ENCODE data around the gene HOXB9.

HOXB9 gene

GRCh38 chr17:48624118-48624517 lies 2.0 kb downstream of the HOXB9 start:
- DNase-seq (ENCODE audit: low read depth): no peak

DNA sequence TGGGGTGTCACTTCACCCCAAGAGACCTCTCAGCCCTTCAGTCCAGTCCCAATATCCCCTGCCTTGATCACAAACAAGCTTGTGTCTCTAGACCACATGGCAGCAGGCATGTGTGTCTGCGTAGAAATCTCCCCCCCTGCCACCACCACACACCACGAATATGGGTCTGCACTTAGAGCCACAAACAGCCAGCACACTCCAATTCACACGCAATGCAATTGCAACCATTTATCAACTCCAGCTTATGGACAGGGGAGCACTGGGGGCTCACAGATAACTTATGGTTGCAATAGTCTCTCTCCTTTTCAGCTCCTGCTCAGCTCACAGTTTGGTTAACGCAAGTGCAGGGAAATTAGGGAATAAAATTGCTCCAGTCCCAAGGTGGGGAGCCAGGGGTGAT lies 2.6 kb downstream of the HOXB9 start:
- no peak for DNase-seq (ENCODE audit: low read depth)

GRCh38 chr17:48622857-48623256 lies 3.3 kb downstream of the HOXB9 start:
- no peak for DNase-seq (ENCODE audit: low read depth)

GRCh38 chr17:48621410-48622392 lies 4.5 kb downstream of the HOXB9 start:
- no peak for DNase-seq (ENCODE audit: low read depth)

GRCh38 chr17:48620461-48621139 lies 5.6 kb downstream of the HOXB9 start:
- DNase-seq (ENCODE audit: low read depth): no peak

GRCh38 chr17:48619826-48620449 lies 6.2 kb downstream of the HOXB9 start:
- no peak for DNase-seq (ENCODE audit: low read depth)

DNA sequence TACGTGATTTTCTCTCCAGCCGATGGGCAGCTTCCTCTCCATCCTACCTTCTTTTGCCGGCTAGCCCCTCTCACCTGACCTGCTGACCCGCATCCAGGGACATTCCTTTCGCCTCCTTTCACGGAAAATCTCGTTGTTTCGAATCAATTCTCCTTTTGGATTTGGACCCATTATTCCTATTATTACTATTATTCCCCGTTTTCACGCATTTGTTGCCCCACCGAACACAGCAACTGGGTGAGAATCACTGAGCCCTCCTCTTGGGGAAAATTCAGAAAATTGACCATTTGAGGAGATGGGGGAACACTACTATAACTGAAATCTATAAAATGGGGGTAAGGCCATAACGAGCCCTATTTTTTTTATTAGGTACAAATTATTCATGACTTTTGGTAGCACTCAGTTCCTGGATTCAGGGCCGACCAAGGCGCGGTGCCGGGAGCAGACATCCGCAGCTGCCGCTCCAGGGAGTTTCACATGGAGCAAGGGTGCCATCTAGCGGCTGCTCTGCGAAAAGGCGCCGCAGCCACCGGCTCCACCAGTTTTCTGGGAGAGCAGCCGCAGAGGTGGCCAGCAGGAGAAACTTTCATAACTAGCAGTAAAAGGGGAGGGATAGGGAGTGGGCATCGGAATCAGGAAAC lies 7.8 kb downstream of the HOXB9 start:
- DNase-seq (ENCODE audit: low read depth): peak; percentile 75

DNA sequence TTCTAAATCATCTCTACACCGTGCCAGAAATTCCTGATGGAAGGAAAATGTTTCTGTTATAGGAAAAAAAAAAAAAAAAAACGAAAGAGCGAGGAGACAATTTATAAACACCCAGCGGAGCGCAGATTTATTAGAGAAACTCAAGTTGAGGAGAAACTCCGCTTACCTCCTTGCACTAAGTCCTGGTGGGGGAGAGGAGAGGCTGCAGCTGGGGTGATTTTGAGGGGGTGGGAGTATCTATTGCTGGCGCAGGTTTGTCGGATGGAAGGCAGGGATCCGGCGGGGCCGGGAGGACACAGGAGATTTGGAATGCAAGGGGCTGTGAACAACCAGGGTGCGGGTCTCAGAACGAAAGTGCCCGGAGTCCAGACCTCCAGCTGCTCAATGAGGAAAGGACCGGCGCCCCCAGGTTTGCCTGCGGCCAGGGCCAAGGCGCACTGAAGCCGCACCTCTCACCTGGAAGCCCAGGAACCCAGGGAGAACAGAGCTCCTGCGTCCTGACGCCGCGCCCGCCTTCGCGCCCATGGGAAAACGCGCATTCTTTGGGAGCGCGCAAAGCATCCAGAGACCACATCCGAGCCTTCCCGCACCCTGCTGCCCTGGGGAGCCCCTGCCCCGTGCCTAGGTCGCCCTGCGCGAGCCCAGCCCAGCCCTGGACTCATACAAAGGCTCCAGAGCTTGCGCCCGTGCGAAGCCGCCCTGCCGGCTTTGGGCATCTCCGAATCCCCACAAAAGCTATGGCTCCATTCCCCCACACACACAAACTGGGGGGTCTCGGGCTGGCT lies 8.5 kb downstream of the HOXB9 start:
- DNase-seq (ENCODE audit: low read depth): no peak

DNA sequence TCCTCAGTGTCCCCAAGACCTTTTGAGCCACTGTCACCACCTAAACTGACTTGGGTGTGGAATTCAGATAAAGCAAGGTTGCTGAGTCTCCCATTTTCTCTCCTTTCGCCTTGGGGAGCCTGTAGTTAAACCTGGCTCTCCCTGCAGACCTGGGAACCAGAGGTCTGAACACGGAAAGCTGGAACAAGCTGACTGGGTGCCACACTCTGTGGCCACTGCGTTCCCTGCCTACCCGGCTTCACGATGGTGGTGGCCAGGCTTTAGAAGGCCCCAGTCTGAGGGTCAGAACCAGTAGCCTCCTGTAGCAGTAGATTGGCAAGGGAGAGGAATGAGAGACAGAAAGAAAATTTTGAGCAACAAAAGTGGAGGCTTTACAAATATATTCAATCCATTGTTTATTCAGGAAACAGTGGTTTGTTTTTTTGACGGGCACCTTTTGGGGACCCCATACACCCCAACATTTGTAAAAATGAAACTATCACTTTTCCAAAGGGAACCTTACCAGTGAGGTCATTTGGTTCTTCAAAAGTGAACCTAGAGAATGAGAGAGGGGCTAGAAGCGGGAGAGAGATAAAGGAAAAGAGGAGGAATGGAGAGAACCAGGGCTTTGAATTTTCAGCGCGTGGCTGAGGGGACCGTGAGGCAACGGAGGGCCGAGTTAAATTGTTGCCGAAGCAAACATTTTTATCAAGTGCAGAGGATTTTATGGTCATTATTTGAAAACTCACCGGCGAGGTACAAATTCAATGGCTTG lies 9.3 kb downstream of the HOXB9 start:
- DNase-seq (ENCODE audit: low read depth): no peak

DNA sequence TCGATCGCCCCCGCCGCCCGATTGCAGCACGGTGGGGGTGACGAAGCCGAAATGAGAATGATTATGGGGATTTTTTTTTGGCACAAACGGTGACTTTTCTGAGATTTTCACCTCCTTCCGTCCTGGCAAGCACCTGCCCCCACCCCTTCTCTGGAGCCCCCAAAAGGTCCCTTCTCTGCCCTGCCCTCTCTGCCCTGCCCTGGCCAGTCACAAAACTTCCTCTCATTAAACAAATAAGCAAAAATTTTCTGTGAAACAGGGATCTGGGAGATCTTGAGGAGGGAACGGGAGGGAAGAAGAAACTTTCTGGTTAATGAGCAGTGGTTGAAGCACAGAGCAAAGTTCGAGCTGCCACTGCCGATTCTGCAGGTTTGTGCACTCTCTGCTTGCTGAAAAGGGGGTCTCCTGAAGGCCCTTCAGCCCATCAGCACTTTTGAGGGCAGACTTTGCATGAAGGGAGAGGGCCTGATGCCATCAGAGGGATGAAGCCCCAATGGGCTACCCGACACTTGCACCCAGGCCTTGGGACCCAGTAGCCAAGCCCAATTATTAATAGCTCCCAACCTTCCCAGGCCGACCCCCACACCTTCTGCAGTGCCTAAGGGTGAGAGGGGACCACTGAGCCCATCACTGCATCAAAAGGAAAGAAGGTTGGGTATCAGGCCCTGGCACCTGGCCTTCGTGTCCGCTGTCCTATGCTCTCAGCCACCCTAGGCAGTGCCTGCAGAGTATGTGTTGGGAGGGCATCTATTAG lies 10.0 kb downstream of the HOXB9 start:
- DNase-seq (ENCODE audit: low read depth): no peak

- DNase-seq (ENCODE audit: low read depth): no peak
Measured at GRCh38 chr17:48615047-48615962, 10.9 kb downstream of the HOXB9 start, which contains the start of gene HOXB8. TSS of gene HOXB8 (minus strand) at chr17:48615292. CDS start at chr17:48614704, 588 bp downstream.

- no peak for DNase-seq (ENCODE audit: low read depth)
Measured at GRCh38 chr17:48613862-48614694, 12.1 kb downstream of the HOXB9 start.

DNA sequence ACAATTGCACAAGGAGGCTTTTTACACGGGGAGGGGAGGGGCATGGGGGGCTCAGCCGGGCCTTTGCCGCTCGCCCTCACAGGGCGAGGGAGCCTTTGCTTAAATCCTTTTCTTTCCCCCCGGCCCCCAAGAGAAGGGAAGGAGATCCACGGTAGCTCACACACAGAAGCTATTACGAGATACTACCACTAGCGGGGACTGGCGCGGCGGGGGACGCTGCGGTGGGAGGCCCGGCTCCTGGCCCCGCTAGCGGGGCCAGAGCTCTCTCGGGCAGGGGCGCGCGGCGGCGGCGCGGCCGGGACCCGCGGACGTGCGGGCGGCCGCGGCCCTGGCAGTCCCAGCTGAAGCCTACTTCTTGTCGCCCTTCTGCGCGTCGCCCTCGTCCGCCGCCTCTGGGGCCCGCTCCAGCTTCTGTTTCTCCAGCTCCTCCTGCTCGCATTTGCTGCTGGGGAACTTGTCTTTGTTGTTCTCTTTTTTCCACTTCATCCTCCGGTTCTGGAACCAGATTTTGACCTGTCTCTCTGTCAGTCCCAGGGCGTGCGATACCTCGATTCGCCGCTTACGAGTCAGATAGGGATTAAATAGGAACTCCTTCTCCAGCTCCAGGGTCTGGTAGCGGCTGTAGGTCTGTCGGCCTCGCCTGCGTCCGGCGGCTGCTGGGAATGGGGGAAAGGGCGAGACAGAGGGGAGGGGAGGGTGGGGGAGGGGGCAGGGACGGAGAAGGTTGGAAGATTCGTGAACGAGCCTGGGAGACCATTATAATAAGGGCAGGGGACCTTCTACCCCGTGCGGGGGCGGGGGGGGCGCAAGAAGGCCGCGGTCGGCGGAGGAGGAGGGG lies 13.1 kb downstream of the HOXB9 start:
- DNase-seq (ENCODE audit: low read depth): no peak

GRCh38 chr17:48612456-48612853 lies 13.7 kb downstream of the HOXB9 start:
- DNase-seq (ENCODE audit: low read depth): no peak

DNA sequence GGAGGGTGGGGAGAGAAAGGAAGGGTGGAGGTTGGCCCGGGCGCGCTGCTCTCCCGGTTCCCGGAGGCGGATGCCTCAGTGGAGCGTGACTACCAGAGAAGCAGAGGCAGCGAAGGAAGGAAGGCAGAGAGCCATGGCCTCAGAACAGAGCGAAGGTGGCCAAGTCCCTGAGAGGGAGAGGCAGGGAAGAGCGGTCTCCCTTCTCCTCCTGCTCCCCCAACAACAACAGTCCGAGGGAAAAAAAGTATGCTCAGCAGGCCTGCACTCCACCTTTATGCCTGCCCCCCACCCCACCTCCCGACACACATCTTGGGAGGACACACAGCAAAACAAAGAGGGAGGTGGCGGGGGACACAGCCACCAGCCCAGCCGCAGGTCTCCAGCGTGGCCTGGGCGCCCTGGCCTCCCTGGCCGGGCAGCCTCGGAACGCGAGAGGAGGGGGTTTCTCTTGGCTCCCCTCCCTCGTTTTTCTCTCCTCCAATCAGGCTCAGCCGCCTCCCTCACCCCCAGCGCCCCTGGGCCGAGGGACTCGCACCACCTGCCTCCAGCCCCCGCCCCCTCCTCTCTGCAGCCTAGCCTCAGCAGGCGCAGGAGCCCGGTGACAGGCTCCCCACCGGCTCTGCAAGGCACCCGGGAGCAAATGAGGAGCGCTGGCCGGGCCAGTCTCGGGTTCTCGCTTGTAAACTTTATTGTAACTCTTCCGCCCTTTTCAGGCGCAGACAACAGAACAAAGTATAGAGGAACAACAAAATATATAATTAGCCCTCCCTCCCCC lies 14.3 kb downstream of the HOXB9 start:
- DNase-seq (ENCODE audit: low read depth): no peak

DNA sequence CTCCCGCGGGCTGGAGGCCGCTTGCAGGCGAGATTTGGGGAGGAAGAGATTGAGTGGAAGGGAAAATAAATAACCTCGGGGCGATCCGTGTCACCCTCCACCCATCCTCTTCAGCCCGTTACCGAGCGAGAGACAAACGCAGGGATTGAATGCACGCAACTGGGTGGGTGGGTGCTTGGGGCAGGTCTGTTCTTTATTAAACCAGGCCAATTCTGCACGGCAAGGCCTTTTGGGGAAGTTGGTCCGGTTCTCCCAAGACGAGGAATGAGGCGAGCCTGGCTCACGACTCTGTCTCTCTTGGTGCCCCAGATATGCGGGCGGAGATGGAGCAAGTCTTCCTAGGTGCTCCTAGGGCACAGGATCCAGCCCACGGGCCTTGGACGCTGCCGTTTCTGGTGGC lies 14.9 kb downstream of the HOXB9 start:
- DNase-seq (ENCODE audit: low read depth): no peak
